Cardiac fibroblast (primary cell): ENCODE data around the gene RELN.

ENCODE experiments used
- DNase-seq, 2 donors: peaks; one replicate each; pipeline versions ENCODE4 v3.0.0 to v3.0.0-alpha.2; 2010; ENCODE audit warnings: low read depth in 2 of 2
- H3K4me3 ChIP-seq, 2 donors: replicated peaks in 1 of 2; 1 replicate in 1 of 2; 2 replicates in 1 of 2; pipeline ENCODE4 v1.5.1; 2011; ENCODE audit warnings: low read depth in 2 of 2, low read length in 2 of 2, mild to moderate bottlenecking in 2 of 2, moderate library complexity in 1 of 2
- CTCF ChIP-seq: IDR thresholded peaks from one replicate; pipeline ENCODE4 v1.5.1; 2011; ENCODE audit warnings: low read depth, mild to moderate bottlenecking, low read length, inconsistent platforms

RELN gene

GRCh38 chr7:103685646-103686045, 303.8 kb downstream of the RELN start:
- TF ChIP-seq CTCF, result no peak
- no peak for DNase-seq
- H3K4me3 ChIP-seq, result no peak overlapping the region

GRCh38 chr7:103683348-103683747, 306.1 kb downstream of the RELN start:
- H3K4me3 ChIP-seq, result no peak overlapping the region
- TF ChIP-seq CTCF, result no peak
- DNase-seq, result no peak

GRCh38 chr7:103680161-103681144, 309.0 kb downstream of the RELN start:
- peak in 1 of 2 donors; percentile 53 for DNase-seq
- TF ChIP-seq CTCF, result no peak
- H3K4me3 ChIP-seq, result no peak overlapping the region

DNA sequence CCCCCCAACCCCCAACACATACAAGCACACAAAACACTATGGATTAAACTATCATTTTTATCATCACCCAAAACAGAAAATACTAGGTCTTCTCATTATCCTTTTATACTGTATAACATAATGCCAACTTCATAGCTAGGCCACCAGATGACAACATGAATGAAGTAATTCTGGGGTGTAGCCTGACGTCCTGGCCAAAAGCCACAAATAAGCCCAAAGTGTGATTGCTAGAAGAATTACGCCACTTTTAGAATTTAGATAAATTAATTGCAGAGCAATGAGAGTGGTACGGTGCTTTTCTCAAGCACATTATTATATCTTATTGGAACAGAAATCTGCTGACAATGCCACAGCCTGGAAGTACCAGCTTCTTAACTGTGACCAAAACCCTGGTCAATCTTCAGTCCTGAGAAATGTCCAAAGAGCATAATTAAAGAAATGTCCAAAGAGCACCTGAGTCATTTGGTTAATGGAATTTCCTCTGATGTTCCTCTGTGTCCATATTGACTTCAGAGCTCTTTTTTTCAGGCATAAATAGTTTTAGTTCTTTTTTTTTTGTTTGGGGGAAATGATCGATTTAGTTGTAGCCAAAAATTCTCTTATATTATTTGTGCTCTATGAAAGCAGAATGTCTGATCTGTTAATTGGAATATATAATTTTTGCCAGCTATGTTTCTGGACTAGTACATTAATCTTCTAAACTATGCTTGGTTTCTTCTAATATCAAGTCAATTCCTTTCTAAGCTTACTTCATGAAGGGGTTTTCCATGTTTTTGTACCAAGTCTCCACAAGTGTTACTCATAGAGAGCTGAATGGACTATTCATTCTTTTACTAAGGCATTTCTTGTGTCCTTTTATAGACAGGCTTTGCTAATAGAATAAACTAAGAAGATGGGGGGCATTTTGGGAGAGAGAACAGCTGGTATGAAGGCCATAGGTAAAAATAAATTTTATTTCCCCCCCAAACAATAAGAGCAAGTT, 310.0 kb downstream of the RELN start:
- TF ChIP-seq CTCF, result no peak
- H3K4me3 ChIP-seq, result no peak overlapping the region
- DNase-seq, result peak in 1 of 2 donors; percentile 61

GRCh38 chr7:103668279-103668941, 321.0 kb downstream of the RELN start:
- no peak overlapping the region for H3K4me3 ChIP-seq
- no peak for DNase-seq
- TF ChIP-seq CTCF, result no peak

DNA sequence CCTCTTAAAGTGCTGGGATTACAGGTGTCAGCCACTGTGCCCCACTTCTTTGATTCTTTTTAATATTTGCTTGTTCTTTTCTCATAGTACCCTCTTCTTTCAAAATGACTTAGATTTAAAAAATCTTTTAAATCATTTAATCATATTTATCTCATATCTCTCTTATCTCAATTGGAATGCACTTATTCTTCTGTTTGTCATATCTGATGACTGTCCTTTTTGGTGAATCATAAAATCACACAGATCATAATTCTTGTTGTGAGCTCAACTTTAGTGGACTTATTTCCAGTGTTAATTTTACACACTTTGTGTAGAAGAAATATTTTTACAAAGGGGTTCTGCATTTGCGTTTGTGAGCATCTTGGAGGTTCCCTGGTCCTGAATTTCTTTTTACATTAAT, 323.1 kb downstream of the RELN start:
- TF ChIP-seq CTCF, result no peak
- DNase-seq, result no peak
- no peak overlapping the region for H3K4me3 ChIP-seq
